Measurements from ENCODE around the gene TRMT2B. TPM values are rescaled to one million over a fixed set of nuclear protein-coding genes. Genes with fewer than 3 reads are reported as not detected.
"Not testable (repeated sequence)": the region's sequence is repeated elsewhere in the genome, so short reads cannot be mapped to it uniquely, and the experiment has no call there.

TRMT2B gene
- total RNA-seq, 4 donors from 2014 or later = 11.3 to 22.7 (median 16.7) TPM

- no peak for ATAC-seq
- no peaks in the 10 kb centered on the region for H3K27me3 ChIP-seq
- H3K4me1 ChIP-seq = no peaks in the 10 kb centered on the region
- no peak overlapping the region for H3K4me3 ChIP-seq
- no peak overlapping the region for H3K27ac ChIP-seq
- TF ChIP-seq CTCF (IDR thresholded peaks at IDR 0.05) (no peak), POLR2AphosphoS5 (IDR thresholded peaks at IDR 0.05) (no peak), POLR2A (IDR thresholded peaks at IDR 0.05) (no peak), EP300 (IDR thresholded peaks at IDR 0.05) (no peak)
- no peaks in the 10 kb centered on the region for H3K9me3 ChIP-seq
- peaks cover 0 to 20% of the 10 kb centered on the region in 2 donors for H3K36me3 ChIP-seq
Measured at GRCh38 chrX:100984818-100985217, 67.1 kb downstream of the TRMT2B start.

GRCh38 chrX:100981498-100981845 lies 70.4 kb downstream of the TRMT2B start:
- not testable (repeated sequence) for H3K4me3 ChIP-seq, H3K4me1 ChIP-seq, ATAC-seq, H3K9me3 ChIP-seq, H3K27me3 ChIP-seq, H3K27ac ChIP-seq
- WGBS, 2 donors (ENCODE audit: low coverage in 1 of 2) = no CpG with 5 or more reads among the region's 1 CpG
- H3K36me3 ChIP-seq = peaks cover 0 to 13% of the 10 kb centered on the region in 2 donors

- no peaks in the 10 kb centered on the region for H3K27me3 ChIP-seq
- no peak for ATAC-seq
- TF ChIP-seq EP300 (IDR thresholded peaks at IDR 0.05) (no peak), POLR2A (IDR thresholded peaks at IDR 0.05) (no peak), POLR2AphosphoS5 (IDR thresholded peaks at IDR 0.05) (no peak), CTCF (IDR thresholded peaks at IDR 0.05) (no peak)
- peaks cover 0 to 13% of the 10 kb centered on the region in 2 donors for H3K36me3 ChIP-seq
- 86% methylated on average over 3 of the region's 6 CpGs; no CpG with 5 or more reads in 1 of the 2 donors for WGBS, 2 donors (ENCODE audit: low coverage in 1 of 2)
- no peak overlapping the region for H3K27ac ChIP-seq
- H3K4me1 ChIP-seq = no peaks in the 10 kb centered on the region
- no peaks in the 10 kb centered on the region for H3K9me3 ChIP-seq
- H3K4me3 ChIP-seq = no peak overlapping the region
Measured at GRCh38 chrX:100980608-100981497, 71.1 kb downstream of the TRMT2B start.

- H3K27me3 ChIP-seq = no peaks in the 10 kb centered on the region
- H3K36me3 ChIP-seq = peaks cover 0 to 13% of the 10 kb centered on the region in 2 donors
- no peaks in the 10 kb centered on the region for H3K9me3 ChIP-seq
- ATAC-seq = no peak
- H3K27ac ChIP-seq = no peak overlapping the region
- 72% methylated on average over 2 of the region's 3 CpGs; no CpG with 5 or more reads in 1 of the 2 donors for WGBS, 2 donors (ENCODE audit: low coverage in 1 of 2)
- TF ChIP-seq POLR2AphosphoS5 (IDR thresholded peaks at IDR 0.05) (no peak), POLR2A (IDR thresholded peaks at IDR 0.05) (no peak), EP300 (IDR thresholded peaks at IDR 0.05) (no peak), CTCF (IDR thresholded peaks at IDR 0.05) (no peak)
- no peaks in the 10 kb centered on the region for H3K4me1 ChIP-seq
- H3K4me3 ChIP-seq = no peak overlapping the region
Measured at GRCh38 chrX:100979881-100980607, 71.9 kb downstream of the TRMT2B start.

GRCh38 chrX:100976211-100976610 lies 75.7 kb downstream of the TRMT2B start:
- TF ChIP-seq EP300 (IDR thresholded peaks at IDR 0.05) = no peak
- Histone ChIP-seq H3K4me1 (no peaks in the 10 kb centered on the region), H3K4me3 (no peak overlapping the region), H3K36me3 (peaks cover 0 to 6% of the 10 kb centered on the region in 2 donors), H3K27me3 (no peaks in the 10 kb centered on the region), H3K9me3 (no peaks in the 10 kb centered on the region), H3K27ac (no peak overlapping the region)
- no peak for ATAC-seq
- 83% methylated on average over 1 of the region's 1 CpG; no CpG with 5 or more reads in 1 of the 2 donors for WGBS, 2 donors (ENCODE audit: low coverage in 1 of 2)
